Loucy (cell line): ENCODE data around the gene AFAP1L1.

ENCODE experiments used
- H2AFZ ChIP-seq: fragments of 200-600 bp; sonication (generic); 2 replicates; pipeline ENCODE4 v1.6.0; 2016; ENCODE audit warnings: antibody characterized with exemption, mild to moderate bottlenecking, low read length, moderate library complexity
- H3F3A ChIP-seq: fragments of 200-600 bp; 2 replicates; pipeline ENCODE4 v1.6.0; 2016; ENCODE audit warnings: antibody characterized with exemption, low read depth, mild to moderate bottlenecking
- H3K27me3 ChIP-seq: fragments of 200-600 bp; sonication (generic); 2 replicates; pipeline ENCODE4 v1.6.1; 2014; ENCODE audit warnings: low read length, mild to moderate bottlenecking; ENCODE audit not compliant: insufficient read depth, poor library complexity, severe bottlenecking
- H3K36me3 ChIP-seq: fragments of 200-600 bp; sonication (generic); 2 replicates; pipeline ENCODE4 v1.6.1; 2016; ENCODE audit warnings: low read length; ENCODE audit not compliant: insufficient read depth
- H3K4me1 ChIP-seq: fragments of 200-600 bp; sonication (generic); 2 replicates; pipeline ENCODE4 v1.5.1; 2014; ENCODE audit warnings: low read length, mild to moderate bottlenecking; ENCODE audit not compliant: insufficient read depth, poor library complexity, severe bottlenecking
- H3K4me2 ChIP-seq: fragments of 200-600 bp; sonication (generic); 2 replicates; pipeline ENCODE4 v1.6.0; 2014; ENCODE audit warnings: antibody characterized with exemption, low read length, low read depth, mild to moderate bottlenecking; ENCODE audit not compliant: poor library complexity, severe bottlenecking
- H3K4me3 ChIP-seq: fragments of 200-600 bp; sonication (generic); 2 replicates; pipeline ENCODE4 v1.5.1; 2014; ENCODE audit warnings: low read length, mild to moderate bottlenecking, mixed read lengths; ENCODE audit not compliant: poor library complexity, severe bottlenecking
- H3K79me2 ChIP-seq: fragments of 200-600 bp; sonication (generic); 2 replicates; pipeline ENCODE4 v1.6.1; 2014; ENCODE audit warnings: low read length; ENCODE audit not compliant: insufficient read depth
- H3K9ac ChIP-seq: fragments of 200-600 bp; sonication (generic); 2 replicates; pipeline ENCODE4 v1.6.0; 2014; ENCODE audit warnings: mild to moderate bottlenecking, low read depth, low read length, moderate library complexity; ENCODE audit not compliant: poor library complexity, severe bottlenecking
- H3K9me2 ChIP-seq: fragments of 200-600 bp; sonication (generic); replicated peaks from 2 replicates; pipeline ENCODE4 v1.6.1; 2016; ENCODE audit warnings: low read depth, low read length, mixed read lengths
- H3K9me3 ChIP-seq: fragments of 200-600 bp; sonication (generic); 2 replicates; pipeline ENCODE4 v1.6.1; 2014; ENCODE audit warnings: mild to moderate bottlenecking, antibody characterized with exemption, low read length, low read depth; ENCODE audit not compliant: insufficient read depth
- H4K20me1 ChIP-seq: fragments of 200-600 bp; sonication (generic); 2 replicates; pipeline ENCODE4 v1.6.0; 2014; ENCODE audit warnings: antibody characterized with exemption, low read length, mild to moderate bottlenecking; ENCODE audit not compliant: insufficient read depth, poor library complexity, severe bottlenecking
- EZH2phosphoT487 ChIP-seq: fragments of 200-600 bp; IDR thresholded peaks from 2 replicates; pipeline ENCODE4 v1.6.1; 2018; ENCODE audit warnings: antibody characterized with exemption, mild to moderate bottlenecking, moderate library complexity, borderline replicate concordance
- TF ChIP-seq, protein P1 (sequence below): fragments of 200-600 bp; sonication (generic); conservative IDR thresholded peaks from 2 replicates; pipeline ENCODE4 v1.5.1; 2014; ENCODE audit warnings: mild to moderate bottlenecking, antibody characterized with exemption, low read length

AFAP1L1 gene

GRCh38 chr5:149273237-149273636 lies 1.6 kb downstream of the AFAP1L1 start:
- no peaks in the 10 kb centered on the region for H3K9me2 ChIP-seq
- TF ChIP-seq, protein P1, sequence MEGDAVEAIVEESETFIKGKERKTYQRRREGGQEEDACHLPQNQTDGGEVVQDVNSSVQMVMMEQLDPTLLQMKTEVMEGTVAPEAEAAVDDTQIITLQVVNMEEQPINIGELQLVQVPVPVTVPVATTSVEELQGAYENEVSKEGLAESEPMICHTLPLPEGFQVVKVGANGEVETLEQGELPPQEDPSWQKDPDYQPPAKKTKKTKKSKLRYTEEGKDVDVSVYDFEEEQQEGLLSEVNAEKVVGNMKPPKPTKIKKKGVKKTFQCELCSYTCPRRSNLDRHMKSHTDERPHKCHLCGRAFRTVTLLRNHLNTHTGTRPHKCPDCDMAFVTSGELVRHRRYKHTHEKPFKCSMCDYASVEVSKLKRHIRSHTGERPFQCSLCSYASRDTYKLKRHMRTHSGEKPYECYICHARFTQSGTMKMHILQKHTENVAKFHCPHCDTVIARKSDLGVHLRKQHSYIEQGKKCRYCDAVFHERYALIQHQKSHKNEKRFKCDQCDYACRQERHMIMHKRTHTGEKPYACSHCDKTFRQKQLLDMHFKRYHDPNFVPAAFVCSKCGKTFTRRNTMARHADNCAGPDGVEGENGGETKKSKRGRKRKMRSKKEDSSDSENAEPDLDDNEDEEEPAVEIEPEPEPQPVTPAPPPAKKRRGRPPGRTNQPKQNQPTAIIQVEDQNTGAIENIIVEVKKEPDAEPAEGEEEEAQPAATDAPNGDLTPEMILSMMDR: no peak
- no peaks in the 10 kb centered on the region for H3K9me3 ChIP-seq
- H3K4me2 ChIP-seq: no peak overlapping the region
- H3K79me2 ChIP-seq: no peaks in the 10 kb centered on the region
- H4K20me1 ChIP-seq: no peaks in the 10 kb centered on the region
- no peak overlapping the region for H2AFZ ChIP-seq
- no peaks in the 10 kb centered on the region for H3K36me3 ChIP-seq
- no peak overlapping the region for H3K4me3 ChIP-seq
- no peaks in the 10 kb centered on the region for H3K4me1 ChIP-seq
- no peaks in the 10 kb centered on the region for H3K27me3 ChIP-seq
- H3F3A ChIP-seq: no peaks in the 10 kb centered on the region
- H3K9ac ChIP-seq: no peak overlapping the region

DNA sequence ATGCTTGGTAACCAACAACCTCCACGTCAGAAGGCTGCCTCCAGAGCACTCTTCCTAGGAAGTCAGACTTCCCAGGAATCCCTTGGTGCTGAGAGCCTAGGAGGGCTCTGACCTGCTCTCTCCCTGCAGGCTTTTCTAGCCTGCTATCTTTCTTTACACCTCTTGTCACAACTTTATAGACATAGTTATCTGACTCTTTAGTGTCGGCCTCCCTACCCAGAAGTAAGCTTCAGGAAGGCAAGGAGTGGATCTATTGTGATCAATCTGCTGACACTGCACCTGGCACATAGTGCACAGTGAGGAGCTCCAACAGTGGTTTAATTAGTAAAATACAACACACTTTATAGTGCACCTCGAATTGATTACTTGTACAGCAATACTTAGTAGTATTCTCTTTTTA lies 2.3 kb downstream of the AFAP1L1 start:
- Histone ChIP-seq H2AFZ (no peak overlapping the region), H3K4me3 (no peak overlapping the region), H4K20me1 (no peaks in the 10 kb centered on the region), H3K9me2 (no peaks in the 10 kb centered on the region), H3K4me1 (no peaks in the 10 kb centered on the region), H3K79me2 (no peaks in the 10 kb centered on the region), H3K9ac (no peak overlapping the region), H3K36me3 (no peaks in the 10 kb centered on the region), H3K9me3 (no peaks in the 10 kb centered on the region), H3K4me2 (no peak overlapping the region), H3F3A (no peaks in the 10 kb centered on the region), H3K27me3 (no peaks in the 10 kb centered on the region)
- TF ChIP-seq, protein P1: no peak
- no peak for TF ChIP-seq EZH2phosphoT487

DNA sequence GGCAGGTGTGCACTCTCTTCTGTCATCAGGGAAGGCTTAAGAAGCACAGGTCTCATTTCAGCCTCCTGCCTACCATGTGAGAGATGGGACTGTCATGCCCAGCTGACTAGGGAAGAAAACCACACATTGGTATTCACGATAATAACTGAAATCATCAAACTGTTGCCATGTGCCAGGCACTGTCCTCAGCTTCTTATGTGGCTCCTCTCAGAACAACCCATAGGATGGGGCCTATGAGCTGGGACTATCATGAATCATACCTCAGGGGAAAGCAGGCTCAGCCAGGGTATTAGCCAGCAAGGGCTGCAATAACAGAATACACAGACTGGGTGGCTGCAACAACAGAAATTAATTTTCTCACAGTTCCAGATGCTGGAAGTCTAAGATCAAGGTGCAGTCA lies 3.3 kb downstream of the AFAP1L1 start:
- Histone ChIP-seq H3K4me3 (no peak overlapping the region), H3K4me2 (no peak overlapping the region), H3K9me3 (no peaks in the 10 kb centered on the region), H3K27me3 (no peaks in the 10 kb centered on the region), H3F3A (no peaks in the 10 kb centered on the region), H3K4me1 (no peaks in the 10 kb centered on the region), H3K79me2 (no peaks in the 10 kb centered on the region), H3K36me3 (no peaks in the 10 kb centered on the region), H2AFZ (no peak overlapping the region), H3K9ac (no peak overlapping the region), H3K9me2 (no peaks in the 10 kb centered on the region), H4K20me1 (no peaks in the 10 kb centered on the region)
- TF ChIP-seq, protein P1: no peak
- no peak for TF ChIP-seq EZH2phosphoT487
